ENCODE measurements around the gene KCNN4. TPM values are rescaled to one million over a fixed set of nuclear protein-coding genes. Genes with fewer than 3 reads are reported as not detected.
A peak's percentile ranks its signal among the peaks of the same experiment; 100 is the strongest.
"Not testable (repeated sequence)": the region's sequence is repeated elsewhere in the genome, so short reads cannot be mapped to it uniquely, and the experiment has no call there.

KCNN4 gene
- total and polyA plus RNA-seq, 2 of the 13 experiments (the other 11 are each of a cell fraction or from before 2014, with no cell fraction given): 0.13 to 0.25 TPM

- TF ChIP-seq GABPB1 (CRISPR knock-in tag; IDR thresholded peaks at IDR 0.05): peak; percentile 17; the same call in 1 of the 2 replicates
- TF ChIP-seq ZNF484 (CRISPR knock-in tag; IDR thresholded peaks at IDR 0.05; ENCODE audit: borderline replicate concordance, low read depth): no peak
- peak; percentile 42; the same call in 1 of the 2 replicates for TF ChIP-seq ETV5 (CRISPR knock-in tag; IDR thresholded peaks at IDR 0.05; ENCODE audit: borderline replicate concordance)
- TF ChIP-seq ZNF644 (CRISPR knock-in tag; IDR thresholded peaks at IDR 0.05; ENCODE audit: low read depth): no peak
- TF ChIP-seq SRSF1 (optimal IDR thresholded peaks at IDR 0.05; ENCODE audit: low read depth, low read length): no peak
Measured at GRCh38 chr19:43765109-43765876, 15.5 kb downstream of the KCNN4 start (continued).

GRCh38 chr19:43764684-43765083, 16.1 kb downstream of the KCNN4 start:
- 47% methylated on average over 8 of the region's 8 CpGs for WGBS (ENCODE audit: low lambda C conversion rate)
- ChIA-PET POLR2A (interaction anchor here (2.4 kb wide), 1 partner anchor 10 kb away, joined by 20 read pairs; the partner anchor contains the start of gene SMG9), CTCF (ENCODE audit: low intra/inter-chr PET ratio, low total read pairs) (interaction anchor here (1.7 kb wide), 1 partner anchor 10 kb away, joined by 4 read pairs; no protein-coding TSS in a partner anchor)
- intact Hi-C loops (cut with micrococcal nuclease; ENCODE audit: unreplicated experiment): loop anchor here (10.0 kb wide), 1 partner anchor 100 kb away; no protein-coding TSS in a partner anchor
- peaks cover 17% of the 10 kb centered on the region; the same call in 1 of the 2 replicates for H3K4me1 ChIP-seq (ENCODE audit: insufficient read depth, low read length)
- H3K9me3 ChIP-seq (ENCODE audit: low read length); BruUV-seq (replicated peaks); H3K27me3 ChIP-seq (ENCODE audit: control insufficient read depth in 1 of 2, insufficient read depth in 2 of 2, low read length in 2 of 2); H4K20me1 ChIP-seq (ENCODE audit: insufficient read depth, low read length); ATAC-seq; H3K79me2 ChIP-seq (ENCODE audit: insufficient read depth, low read length); H3K9ac ChIP-seq (ENCODE audit: insufficient read depth, low read depth, low read length); H3K27ac ChIP-seq (ENCODE audit: extremely low read length, insufficient read depth, low read length); H3K4me3 ChIP-seq (replicated peaks in 1 of 3; ENCODE audit: insufficient read depth in 1 of 3, low read depth in 2 of 3, low read length in 3 of 3); DNase-seq (ENCODE audit: low spot score); H2AFZ ChIP-seq (ENCODE audit: low read length); FAIRE-seq; in situ Hi-C loops (cut with HindIII; ENCODE audit: extremely low pct_ligation_motif_present, low pct_unique_long_range_greater_than_20kb); H3K36me3 ChIP-seq (replicated peaks in 1 of 2; ENCODE audit: control insufficient read depth in 1 of 2, insufficient read depth in 2 of 2, low read length in 2 of 2): not testable (repeated sequence)
- peak overlapping the region; percentile 14; the same call in 1 of the 2 replicates for H3K4me2 ChIP-seq (ENCODE audit: low read depth, low read length)
